KMS-11 (cell line): ENCODE results near the gene RAD9A.

ENCODE experiments used
- H2AFZ ChIP-seq: fragments of 200-600 bp; sonication (generic); 2 replicates; pipeline ENCODE4 v1.6.1; 2016; ENCODE audit warnings: antibody characterized with exemption, mixed run types, low read depth
- H3K27ac ChIP-seq: fragments of 200-600 bp; sonication (generic); 2 replicates; pipeline ENCODE4 v1.6.1; 2016; ENCODE audit warnings: mild to moderate bottlenecking, mixed run types
- H3K27me3 ChIP-seq: fragments of 200-600 bp; sonication (generic); 2 replicates; pipeline ENCODE4 v1.6.1; 2017; ENCODE audit warnings: mild to moderate bottlenecking, low read depth, mixed run types, moderate library complexity; ENCODE audit not compliant: insufficient read depth
- H3K36me3 ChIP-seq: fragments of 200-600 bp; sonication (generic); 2 replicates; pipeline ENCODE4 v1.6.1; 2017; ENCODE audit warnings: mild to moderate bottlenecking, mixed run types; ENCODE audit not compliant: insufficient read depth
- H3K4me1 ChIP-seq: fragments of 200-600 bp; sonication (generic); 2 replicates; pipeline ENCODE4 v1.6.1; 2016; ENCODE audit warnings: mild to moderate bottlenecking, low read depth, mixed run types; ENCODE audit not compliant: poor library complexity, severe bottlenecking
- H3K4me2 ChIP-seq: fragments of 200-600 bp; sonication (generic); 2 replicates; pipeline ENCODE4 v1.7.0; 2016; ENCODE audit warnings: mild to moderate bottlenecking, mixed run types
- H3K4me3 ChIP-seq: fragments of 200-600 bp; sonication (generic); IDR thresholded peaks from 2 replicates; pipeline ENCODE4 v1.6.1; 2017; ENCODE audit warnings: low read depth, low read length, mixed read lengths; ENCODE audit not compliant: insufficient read depth
- H3K79me2 ChIP-seq: fragments of 200-600 bp; sonication (generic); 2 replicates; pipeline ENCODE4 v1.6.1; 2016; ENCODE audit warnings: low read depth, mixed run types; ENCODE audit not compliant: insufficient read depth
- H3K9ac ChIP-seq: fragments of 200-600 bp; sonication (generic); 2 replicates; pipeline ENCODE4 v1.6.1; 2016; ENCODE audit warnings: mild to moderate bottlenecking, mixed run types
- H4K20me1 ChIP-seq: fragments of 200-600 bp; sonication (generic); 2 replicates; pipeline ENCODE4 v1.6.1; 2016; ENCODE audit warnings: mild to moderate bottlenecking, mixed run types; ENCODE audit not compliant: insufficient read depth
- TF ChIP-seq, protein P1 (sequence below): fragments of 200-600 bp; sonication (generic); conservative IDR thresholded peaks from 2 replicates; pipeline ENCODE4 v1.6.1; 2017; ENCODE audit warnings: low read depth, mild to moderate bottlenecking, antibody characterized with exemption, low read length, moderate library complexity, mixed read lengths

RAD9A gene

DNA sequence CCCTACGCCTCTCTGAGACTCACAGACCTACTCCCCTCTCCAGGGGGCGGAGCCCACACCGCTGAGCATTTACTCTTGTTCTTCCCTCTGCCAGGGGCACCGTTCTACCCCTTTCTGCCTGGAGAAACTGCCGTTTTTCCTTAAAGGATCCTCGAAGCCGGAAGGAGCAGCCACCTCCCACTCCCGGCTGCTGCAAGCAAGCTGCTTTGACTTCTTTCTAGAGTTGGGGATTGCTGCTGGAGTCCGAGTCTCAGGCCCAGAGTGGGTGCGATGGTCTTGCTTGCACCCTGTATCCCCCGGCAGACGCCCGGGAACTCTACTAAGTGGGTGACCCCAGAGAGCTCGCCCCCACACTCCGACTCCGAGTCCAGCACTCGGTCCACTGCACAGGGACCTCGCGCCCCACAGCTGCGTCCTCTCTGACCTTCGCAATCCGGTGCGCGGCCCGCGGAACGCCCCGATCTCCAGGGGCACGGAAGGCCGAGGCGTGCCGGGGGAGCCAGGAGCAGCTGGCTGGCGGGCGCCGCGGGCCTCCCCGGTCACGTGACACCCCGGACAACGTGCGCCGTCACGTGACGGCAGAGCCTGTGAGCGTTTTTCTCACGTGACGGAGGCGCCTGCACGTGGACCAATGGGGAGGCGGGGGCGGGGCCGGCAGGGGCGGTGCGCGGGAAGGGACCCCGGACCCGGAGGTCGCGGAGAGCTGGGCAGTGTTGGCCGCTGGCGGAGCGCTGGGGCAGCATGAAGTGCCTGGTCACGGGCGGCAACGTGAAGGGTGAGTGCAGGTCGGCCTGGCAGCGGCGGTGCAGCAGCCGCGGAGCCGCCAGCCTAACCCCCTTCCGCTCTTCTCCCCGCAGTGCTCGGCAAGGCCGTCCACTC, at the start of gene RAD9A:
TSS of gene RAD9A (plus strand) at position 683 of the 879 bp plus-strand sequence. CDS start at position 742, 59 bp downstream.
- Histone ChIP-seq H3K27ac (peak within 1 kb of the TSS; percentile 48; the same call in 1 of the 2 replicates), H3K4me2 (peak within 1 kb of the TSS; percentile 93), H3K4me3 (no peak within 1 kb of the TSS), H4K20me1 (no peaks in the 10 kb centered on the region), H3K27me3 (no peaks in the 10 kb centered on the region), H3K36me3 (no peaks in the 10 kb centered on the region), H3K9ac (peak within 1 kb of the TSS; percentile 77), H3K79me2 (peaks cover 4% of the 10 kb centered on the region; the same call in 1 of the 2 replicates), H2AFZ (peak within 1 kb of the TSS; percentile 95), H3K4me1 (peaks cover 8% of the 10 kb centered on the region)
- TF ChIP-seq, protein P1, sequence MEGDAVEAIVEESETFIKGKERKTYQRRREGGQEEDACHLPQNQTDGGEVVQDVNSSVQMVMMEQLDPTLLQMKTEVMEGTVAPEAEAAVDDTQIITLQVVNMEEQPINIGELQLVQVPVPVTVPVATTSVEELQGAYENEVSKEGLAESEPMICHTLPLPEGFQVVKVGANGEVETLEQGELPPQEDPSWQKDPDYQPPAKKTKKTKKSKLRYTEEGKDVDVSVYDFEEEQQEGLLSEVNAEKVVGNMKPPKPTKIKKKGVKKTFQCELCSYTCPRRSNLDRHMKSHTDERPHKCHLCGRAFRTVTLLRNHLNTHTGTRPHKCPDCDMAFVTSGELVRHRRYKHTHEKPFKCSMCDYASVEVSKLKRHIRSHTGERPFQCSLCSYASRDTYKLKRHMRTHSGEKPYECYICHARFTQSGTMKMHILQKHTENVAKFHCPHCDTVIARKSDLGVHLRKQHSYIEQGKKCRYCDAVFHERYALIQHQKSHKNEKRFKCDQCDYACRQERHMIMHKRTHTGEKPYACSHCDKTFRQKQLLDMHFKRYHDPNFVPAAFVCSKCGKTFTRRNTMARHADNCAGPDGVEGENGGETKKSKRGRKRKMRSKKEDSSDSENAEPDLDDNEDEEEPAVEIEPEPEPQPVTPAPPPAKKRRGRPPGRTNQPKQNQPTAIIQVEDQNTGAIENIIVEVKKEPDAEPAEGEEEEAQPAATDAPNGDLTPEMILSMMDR = no peak

DNA sequence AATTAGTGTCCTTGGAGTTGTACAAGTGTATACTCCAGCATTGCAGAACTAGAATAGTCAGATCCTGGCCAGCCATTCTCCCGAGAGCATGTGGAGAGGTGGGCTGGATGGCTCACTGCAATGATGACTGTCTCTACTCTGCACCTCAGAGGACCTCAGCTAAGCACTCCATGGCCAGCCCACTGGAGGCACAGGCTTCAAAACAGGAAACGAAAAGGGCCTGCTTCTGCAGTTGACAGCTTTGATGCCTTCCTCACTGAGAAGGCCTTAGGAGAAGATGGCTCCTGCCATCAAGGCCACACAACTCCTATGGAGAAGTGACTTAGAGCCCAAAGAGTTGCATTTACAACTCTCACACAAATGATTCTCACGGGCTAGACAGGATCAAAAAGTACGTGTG, 47.5 kb upstream of the RAD9A start:
- Histone ChIP-seq H3K4me2 (no peak overlapping the region), H3K4me1 (no peaks in the 10 kb centered on the region), H2AFZ (no peak overlapping the region), H3K27ac (no peak overlapping the region), H3K36me3 (no peaks in the 10 kb centered on the region), H3K79me2 (no peaks in the 10 kb centered on the region), H3K27me3 (no peaks in the 10 kb centered on the region), H3K4me3 (no peak overlapping the region), H4K20me1 (no peaks in the 10 kb centered on the region), H3K9ac (no peak overlapping the region)
- TF ChIP-seq, protein P1 = no peak

DNA sequence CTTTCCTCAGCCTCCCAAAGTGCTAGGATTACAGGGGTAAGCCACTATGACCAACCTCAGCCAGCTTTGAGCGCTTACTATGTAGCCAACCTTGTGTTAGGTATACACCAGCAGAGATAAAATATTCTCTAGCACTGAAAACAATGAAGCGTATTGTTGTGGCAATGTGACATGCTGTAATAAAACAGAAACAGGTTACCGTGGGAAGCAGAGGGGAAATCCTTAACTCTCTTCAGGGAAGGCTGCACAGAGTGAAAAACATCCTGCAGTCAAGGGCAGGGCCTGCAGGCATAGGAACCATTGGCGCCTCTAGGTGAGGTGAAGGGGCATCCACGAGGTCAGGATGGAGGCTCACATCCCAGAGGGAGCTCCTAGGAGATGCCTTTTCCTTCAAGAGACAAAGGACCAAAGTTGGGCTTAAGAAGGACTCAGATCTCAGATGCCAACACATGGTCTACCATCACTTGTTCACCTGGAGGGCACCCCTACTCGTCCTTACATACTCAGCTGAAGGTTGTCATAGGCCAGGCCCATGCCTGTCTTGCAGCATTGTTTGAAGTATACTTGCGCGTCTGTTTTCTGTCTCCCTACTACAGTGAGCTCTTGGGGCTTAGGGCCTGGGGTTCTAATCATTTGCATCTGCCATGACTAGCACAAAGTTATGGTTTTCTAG, 46.4 kb upstream of the RAD9A start:
- no peaks in the 10 kb centered on the region for H3K79me2 ChIP-seq
- no peaks in the 10 kb centered on the region for H3K36me3 ChIP-seq
- no peak overlapping the region for H3K4me2 ChIP-seq
- no peak overlapping the region for H3K4me3 ChIP-seq
- no peaks in the 10 kb centered on the region for H3K27me3 ChIP-seq
- no peak overlapping the region for H2AFZ ChIP-seq
- H3K9ac ChIP-seq = no peak overlapping the region
- no peaks in the 10 kb centered on the region for H4K20me1 ChIP-seq
- H3K27ac ChIP-seq = no peak overlapping the region
- no peaks in the 10 kb centered on the region for H3K4me1 ChIP-seq
- TF ChIP-seq, protein P1 = no peak

DNA sequence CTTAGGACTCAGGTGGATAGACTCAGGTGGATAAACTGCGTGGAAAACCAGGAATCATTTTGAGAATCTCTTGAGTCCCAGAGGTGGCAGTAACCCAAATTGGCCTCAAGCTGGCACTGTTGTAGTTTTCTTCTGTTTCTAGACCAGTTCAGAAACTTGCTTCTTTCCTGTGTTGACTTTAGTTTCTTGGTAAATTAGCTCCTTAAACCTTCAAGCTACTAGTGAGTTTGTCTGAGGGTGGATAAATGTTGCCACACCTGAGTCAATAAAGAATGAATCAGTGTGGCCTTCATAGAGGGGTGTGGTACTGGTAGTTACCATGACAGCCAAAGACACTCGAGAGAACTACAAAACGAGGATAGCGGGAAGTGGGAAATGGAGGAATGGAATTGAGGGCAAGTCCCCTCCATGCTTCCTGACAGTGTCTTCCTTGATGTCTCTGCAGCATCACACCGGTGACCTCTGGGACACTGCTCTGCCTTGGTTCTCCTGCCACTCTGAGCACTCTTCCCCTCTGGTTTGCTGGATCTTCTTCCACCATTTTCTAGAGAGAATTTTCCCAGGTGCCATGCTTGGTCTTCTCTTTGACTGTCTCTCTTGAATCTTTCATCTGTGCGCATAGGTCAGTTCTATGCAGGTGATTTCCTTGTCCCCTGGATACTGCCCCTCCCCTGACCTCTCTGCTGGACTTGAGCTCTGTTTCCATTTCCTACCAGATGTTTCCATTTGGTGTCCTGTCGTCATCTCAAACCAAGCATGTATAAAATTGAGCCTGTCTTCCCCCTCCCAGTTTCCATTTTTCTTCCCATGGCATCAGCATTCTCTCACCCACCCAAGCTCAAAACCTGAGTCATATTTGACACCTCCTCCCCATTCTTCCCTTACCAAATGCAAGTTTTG, 45.6 kb upstream of the RAD9A start:
- no peaks in the 10 kb centered on the region for H3K36me3 ChIP-seq
- H2AFZ ChIP-seq = no peak overlapping the region
- no peak overlapping the region for H3K27ac ChIP-seq
- H3K27me3 ChIP-seq = no peaks in the 10 kb centered on the region
- no peak overlapping the region for H3K9ac ChIP-seq
- H3K4me3 ChIP-seq = no peak overlapping the region
- TF ChIP-seq, protein P1 = peak; percentile 75
- peaks cover 3% of the 10 kb centered on the region for H3K4me1 ChIP-seq
- no peaks in the 10 kb centered on the region for H4K20me1 ChIP-seq
- no peak overlapping the region for H3K4me2 ChIP-seq
- no peaks in the 10 kb centered on the region for H3K79me2 ChIP-seq
